Measurements from ENCODE around the gene PLOD1.
"Not testable (repeated sequence)": the region's sequence is repeated elsewhere in the genome, so short reads cannot be mapped to it uniquely, and the experiment has no call there.

- not testable (repeated sequence) for TF ChIP-seq CTCF, POLR2A (IDR thresholded peaks at IDR 0.05)
Observed at GRCh38 chr1:11904156-11904555, 30.4 kb upstream of the PLOD1 start.

Data from tibial nerve (tissue), 3 donors.